Measurements from ENCODE around the gene RTP1. TPM values are rescaled to one million over a fixed set of nuclear protein-coding genes. Genes with fewer than 3 reads are reported as not detected.

The RTP1 gene
- total RNA-seq, 1 donor from 2014 or later: not detected

- Mint-ChIP-seq H3K4me3 (ENCODE audit: unreplicated experiment) (no peak overlapping the region), H3K36me3 (ENCODE audit: unreplicated experiment) (no peaks in the 10 kb centered on the region), H3K27me3 (ENCODE audit: unreplicated experiment) (peaks cover 1% of the 10 kb centered on the region), H3K9me3 (ENCODE audit: unreplicated experiment) (no peaks in the 10 kb centered on the region), H3K4me1 (ENCODE audit: unreplicated experiment) (peaks cover 6% of the 10 kb centered on the region), H3K27ac (ENCODE audit: unreplicated experiment) (no peak overlapping the region)
- no peak for DNase-seq (ENCODE audit: extremely low spot score, unreplicated experiment)
- no peak for TF ChIP-seq CTCF (IDR thresholded peaks at IDR 0.05)
These were observed 25.5 kb downstream of the RTP1 start for GRCh38 chr3:187222801-187223200.

GRCh38 chr3:187223799-187224198, 26.5 kb downstream of the RTP1 start:
- H3K9me3 Mint-ChIP-seq (ENCODE audit: unreplicated experiment): no peaks in the 10 kb centered on the region
- H3K4me1 Mint-ChIP-seq (ENCODE audit: unreplicated experiment): peaks cover 9% of the 10 kb centered on the region
- H3K4me3 Mint-ChIP-seq (ENCODE audit: unreplicated experiment): no peak overlapping the region
- no peak for TF ChIP-seq CTCF (IDR thresholded peaks at IDR 0.05)
- no peak for DNase-seq (ENCODE audit: extremely low spot score, unreplicated experiment)
- no peak overlapping the region for H3K27ac Mint-ChIP-seq (ENCODE audit: unreplicated experiment)
- no peaks in the 10 kb centered on the region for H3K27me3 Mint-ChIP-seq (ENCODE audit: unreplicated experiment)
- H3K36me3 Mint-ChIP-seq (ENCODE audit: unreplicated experiment): no peaks in the 10 kb centered on the region

DNA sequence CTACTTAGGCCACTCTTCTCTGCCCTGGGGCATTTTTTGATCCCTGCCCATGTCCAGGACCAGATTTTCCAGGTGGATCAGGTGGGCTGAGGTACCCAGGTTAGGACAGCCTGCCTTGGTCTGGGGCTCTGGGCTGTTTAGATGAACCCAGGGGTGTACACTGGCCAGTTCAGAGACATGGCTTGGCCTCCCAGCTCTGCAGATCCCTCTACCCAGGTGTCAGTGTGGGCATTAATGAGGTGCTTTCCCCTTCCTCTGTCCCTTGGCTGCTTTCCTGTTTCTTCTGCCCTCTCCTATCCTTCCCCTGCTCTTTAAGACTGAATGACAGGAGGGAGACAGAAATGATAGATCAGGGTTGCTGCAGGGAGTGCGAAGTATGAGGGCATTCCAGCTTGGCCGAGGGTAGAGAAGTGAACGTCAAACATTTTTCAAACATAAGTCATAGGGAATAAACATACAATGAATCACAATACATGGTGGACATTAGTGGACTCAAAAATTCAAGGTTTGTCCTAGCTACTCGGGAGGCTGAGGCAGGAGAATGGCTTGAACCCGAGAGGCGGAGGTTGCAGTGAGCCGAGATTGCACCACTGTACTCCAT, 30.5 kb downstream of the RTP1 start:
- Mint-ChIP-seq H3K9me3 (ENCODE audit: unreplicated experiment) (no peaks in the 10 kb centered on the region), H3K27me3 (ENCODE audit: unreplicated experiment) (no peaks in the 10 kb centered on the region), H3K4me3 (ENCODE audit: unreplicated experiment) (no peak overlapping the region), H3K4me1 (ENCODE audit: unreplicated experiment) (peaks cover 9% of the 10 kb centered on the region), H3K27ac (ENCODE audit: unreplicated experiment) (no peak overlapping the region), H3K36me3 (ENCODE audit: unreplicated experiment) (no peaks in the 10 kb centered on the region)
- no peak for DNase-seq (ENCODE audit: extremely low spot score, unreplicated experiment)
- TF ChIP-seq CTCF (IDR thresholded peaks at IDR 0.05): no peak

GRCh38 chr3:187228740-187229139, 31.5 kb downstream of the RTP1 start:
- no peak overlapping the region for H3K4me3 Mint-ChIP-seq (ENCODE audit: unreplicated experiment)
- no peaks in the 10 kb centered on the region for H3K27me3 Mint-ChIP-seq (ENCODE audit: unreplicated experiment)
- no peaks in the 10 kb centered on the region for H3K36me3 Mint-ChIP-seq (ENCODE audit: unreplicated experiment)
- no peaks in the 10 kb centered on the region for H3K9me3 Mint-ChIP-seq (ENCODE audit: unreplicated experiment)
- H3K4me1 Mint-ChIP-seq (ENCODE audit: unreplicated experiment): peaks cover 9% of the 10 kb centered on the region
- no peak for DNase-seq (ENCODE audit: extremely low spot score, unreplicated experiment)
- H3K27ac Mint-ChIP-seq (ENCODE audit: unreplicated experiment): no peak overlapping the region
- TF ChIP-seq CTCF (IDR thresholded peaks at IDR 0.05): no peak

DNA sequence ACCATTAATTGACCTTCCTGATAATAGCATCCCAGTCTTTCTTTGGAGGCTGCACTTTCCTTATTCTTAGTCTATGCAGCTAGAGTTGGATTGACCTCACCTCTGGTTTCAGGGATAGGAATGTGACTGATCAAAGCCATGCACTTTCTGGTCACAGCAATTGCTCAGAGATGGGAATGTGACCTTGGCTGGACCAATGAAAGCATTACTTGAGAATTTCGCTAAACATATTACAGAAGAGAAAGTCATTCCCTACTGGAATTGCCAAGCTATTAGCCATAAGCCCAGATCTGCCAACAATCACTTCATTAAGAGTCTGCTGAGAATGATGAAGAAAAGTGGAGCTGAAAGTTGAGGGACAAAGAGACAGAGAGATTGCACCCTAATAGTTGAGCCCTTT, 32.7 kb downstream of the RTP1 start:
- no peak for DNase-seq (ENCODE audit: extremely low spot score, unreplicated experiment)
- no peaks in the 10 kb centered on the region for H3K27me3 Mint-ChIP-seq (ENCODE audit: unreplicated experiment)
- H3K27ac Mint-ChIP-seq (ENCODE audit: unreplicated experiment): no peak overlapping the region
- no peaks in the 10 kb centered on the region for H3K36me3 Mint-ChIP-seq (ENCODE audit: unreplicated experiment)
- peaks cover 9% of the 10 kb centered on the region for H3K4me1 Mint-ChIP-seq (ENCODE audit: unreplicated experiment)
- TF ChIP-seq CTCF (IDR thresholded peaks at IDR 0.05): no peak
- H3K4me3 Mint-ChIP-seq (ENCODE audit: unreplicated experiment): no peak overlapping the region
- no peaks in the 10 kb centered on the region for H3K9me3 Mint-ChIP-seq (ENCODE audit: unreplicated experiment)

All from osteocyte (in vitro differentiated cells).